HCT116 (cell line): Measurements from ENCODE around the gene CRIP1. TPM values are rescaled to one million over a fixed set of nuclear protein-coding genes. Genes with fewer than 3 reads are reported as not detected.

Experiments used
- ATAC-seq: fragments of 200-7000 bp; cut with Tn5 transposase; 2 replicates; pipeline ENCODE4 v1.9.1; 2020; ENCODE audit warnings: mild to moderate bottlenecking, moderate library complexity
- BruUV-seq: library from RNA; stranded (reverse); fragments of 400-500 nt; replicated peaks from 2 replicates; lab custom pipeline; 2021; lab: Mats Ljungman, UMichigan
- CTCF ChIA-PET: fragments of 300-600 bp; sonication (Branson Sonifier 250); formaldehyde crosslinking; loops from one replicate; lab custom pipeline; 2021; ENCODE audit warnings: antibody characterized with exemption; lab: Charles Lee
- POLR2A ChIA-PET: fragments of 300-600, 350-600 bp; sonication (Branson Sonifier 250); formaldehyde crosslinking; loops from one replicate; lab custom pipeline; 2021; ENCODE audit warnings: antibody characterized with exemption; lab: Charles Lee
- RAD21 ChIA-PET, 2 experiments: fragments of 300-600 bp; sonication (Branson Sonifier 250); formaldehyde crosslinking; loops; one replicate each; lab custom pipeline; 2023; ENCODE audit warnings: low total read pairs in 2 of 2; ENCODE audit not compliant: uncharacterized antibody in 2 of 2, unreplicated experiment in 2 of 2, low non-redundant PET in 1 of 2; lab: Charles Lee
- DNase-seq: peaks from one replicate; pipeline ENCODE4 v3.0.0-alpha.2; 2010; ENCODE audit warnings: low read depth, low spot score
- H2AFZ ChIP-seq: fragments of 200-600 bp; shearing (Covaris generic), sonication (generic); 2 replicates; pipeline ENCODE4 v1.6.1; 2017; ENCODE audit warnings: low read depth, mixed run types, mixed read lengths, antibody characterized with exemption, low read length; ENCODE audit not compliant: poor library complexity, severe bottlenecking
- H3K27ac ChIP-seq: 2 replicates; pipeline ENCODE4 v1.5.1; 2012; ENCODE audit warnings: low read depth, low read length
- H3K27me3 ChIP-seq: fragments of 200-600 bp; sonication (generic); 2 replicates; pipeline ENCODE4 v1.6.1; 2016; ENCODE audit warnings: mixed run types, low read length, mixed read lengths; ENCODE audit not compliant: insufficient read depth
- H3K36me3 ChIP-seq, 2 experiments: fragments of 200-500 bp in 1 of 2; fragments of 200-600 bp in 1 of 2; sonication (Bioruptor generic) in 1 of 2; sonication (generic) in 1 of 2; 2 replicates each; pipeline versions ENCODE4 v1.5.1 to v1.6.1; 2014 to 2016; ENCODE audit warnings: low read length in 2 of 2, inconsistent platforms in 1 of 2, mixed read lengths in 1 of 2, mixed run types in 1 of 2; ENCODE audit not compliant: insufficient read depth in 2 of 2, control insufficient read depth in 1 of 2
- H3K4me1 ChIP-seq, 2 experiments: fragments of 200-600 bp in 1 of 2; sonication (generic) in 1 of 2; 2 replicates each; pipeline versions ENCODE4 v1.5.1 to v1.6.1; 2012 to 2017; ENCODE audit warnings: low read length in 2 of 2, inconsistent platforms in 1 of 2, mild to moderate bottlenecking in 1 of 2, mixed read lengths in 1 of 2, mixed run types in 1 of 2, moderate library complexity in 1 of 2; ENCODE audit not compliant: insufficient read depth in 2 of 2, control insufficient read depth in 1 of 2
- H3K4me2 ChIP-seq: fragments of 200-600 bp; sonication (generic); 2 replicates; pipeline ENCODE4 v1.6.1; 2017; ENCODE audit warnings: mixed run types, low read length, mixed read lengths
- H3K4me3 ChIP-seq, 2 experiments: fragments of 200-600 bp in 1 of 2; sonication (generic) in 1 of 2; replicated peaks in 1 of 2; 2 replicates each; pipeline ENCODE4 v1.5.1; 2011 to 2016; ENCODE audit warnings: low read length in 2 of 2, control low read depth in 1 of 2, low read depth in 1 of 2, mild to moderate bottlenecking in 1 of 2, mixed read lengths in 1 of 2, mixed run types in 1 of 2
- H3K79me2 ChIP-seq: fragments of 200-600 bp; sonication (generic); 2 replicates; pipeline ENCODE4 v1.6.1; 2017; ENCODE audit warnings: mild to moderate bottlenecking, mixed run types, low read length, moderate library complexity, mixed read lengths; ENCODE audit not compliant: insufficient read depth
- H3K9ac ChIP-seq: fragments of 200-600 bp; sonication (generic); 2 replicates; pipeline ENCODE4 v1.6.1; 2016; ENCODE audit warnings: low read length, mixed read lengths
- H3K9me2 ChIP-seq: fragments of 200-600 bp; sonication (generic), shearing (Covaris generic); 2 replicates; pipeline ENCODE4 v1.6.1; 2017; ENCODE audit warnings: mixed run types, mild to moderate bottlenecking, moderate library complexity; ENCODE audit not compliant: insufficient read depth
- H3K9me3 ChIP-seq, 2 experiments: fragments of 200-500 bp in 1 of 2; fragments of 200-600 bp in 1 of 2; sonication (Bioruptor generic) in 1 of 2; sonication (generic) in 1 of 2; 2 replicates each; pipeline ENCODE4 v1.6.1; 2014 to 2017; ENCODE audit warnings: low read length in 2 of 2, mixed read lengths in 2 of 2, inconsistent platforms in 1 of 2, low read depth in 1 of 2, mild to moderate bottlenecking in 1 of 2, mixed run types in 1 of 2, moderate library complexity in 1 of 2; ENCODE audit not compliant: control insufficient read depth in 1 of 2, insufficient read depth in 1 of 2
- H4K20me1 ChIP-seq: fragments of 200-600 bp; sonication (generic), shearing (Covaris generic); 2 replicates; pipeline ENCODE4 v1.6.1; 2017; ENCODE audit warnings: mixed run types, mild to moderate bottlenecking, moderate library complexity; ENCODE audit not compliant: insufficient read depth
- ATF3 ChIP-seq: IDR thresholded peaks from 2 replicates; pipeline ENCODE4 v1.6.1; 2012
- ELF1 ChIP-seq: IDR thresholded peaks from 2 replicates; pipeline ENCODE4 v1.6.1; 2012; ENCODE audit warnings: low read depth, borderline replicate concordance
- FOSL1 ChIP-seq: IDR thresholded peaks from 2 replicates; pipeline ENCODE4 v1.6.1; 2012; ENCODE audit warnings: low read depth
- REST ChIP-seq: IDR thresholded peaks from 2 replicates; pipeline ENCODE4 v1.6.1; 2012; ENCODE audit warnings: low read depth
- SIN3A ChIP-seq: IDR thresholded peaks from 2 replicates; pipeline ENCODE4 v1.6.1; 2012; ENCODE audit warnings: low read depth
- SP1 ChIP-seq: IDR thresholded peaks from 2 replicates; pipeline ENCODE4 v1.6.1; 2012; ENCODE audit warnings: low read depth
- SRF ChIP-seq: IDR thresholded peaks from 2 replicates; pipeline ENCODE4 v1.6.1; 2012; ENCODE audit warnings: low read depth
- TCF7L2 ChIP-seq: IDR thresholded peaks from 2 replicates; pipeline ENCODE4 v1.7.0; 2011; ENCODE audit warnings: borderline replicate concordance, inconsistent platforms; ENCODE audit not compliant: insufficient read depth, insufficient read length; ENCODE audit errors: extremely low read depth
- ZFX ChIP-seq: fragments of 450-650 bp; IDR thresholded peaks from 2 replicates; pipeline ENCODE4 v1.6.1; 2017
- ZNF274 ChIP-seq: fragments of 200-500 bp; sonication (Bioruptor generic); IDR thresholded peaks from 2 replicates; pipeline ENCODE4 v1.6.1; 2014; ENCODE audit warnings: mild to moderate bottlenecking, low read depth, low read length, inconsistent platforms
- intact Hi-C: fragments of 100-400 bp; cut with micrococcal nuclease; formaldehyde crosslinking; loops from 2 replicates; pipeline ENCODE4 v1.10.0; 2022
- total RNA-seq: library from RNA; stranded (reverse); gene quantifications from one replicate; pipeline ENCODE4 v1.2.1, GENCODE V29; 2021; ENCODE audit not compliant: unreplicated experiment

The CRIP1 gene
- total RNA-seq, 1 experiment from 2014 or later: 260 TPM

- Histone ChIP-seq H3K9ac (no peak overlapping the region), H2AFZ (no peak overlapping the region), H4K20me1 (no peaks in the 10 kb centered on the region), H3K9me3 (no peaks in the 10 kb centered on the region), H3K79me2 (no peaks in the 10 kb centered on the region), H3K27me3 (no peaks in the 10 kb centered on the region), H3K4me2 (no peak overlapping the region), H3K9me2 (no peaks in the 10 kb centered on the region), H3K36me3 (peaks cover 7 to 10% of the 10 kb centered on the region in 2 experiments; a peak in 3 of 4 replicates), H3K4me1 (peaks cover 25 to 31% of the 10 kb centered on the region in 2 experiments), H3K4me3 (no peak overlapping the region), H3K27ac (no peak overlapping the region; the same call in 1 of the 2 replicates)
- intact Hi-C loops: no loop called here
- no TSS peak for BruUV-seq
- ChIA-PET RAD21 (no interaction called here), POLR2A (no interaction called here), CTCF (interaction anchor here (4.7 kb wide), 1 partner anchor 13 kb away, joined by 20 read pairs; no protein-coding TSS in a partner anchor)
- DNase-seq: no peak
- ATAC-seq: no peak
- TF ChIP-seq FOSL1: no peak
- no peak for TF ChIP-seq REST
- no peak for TF ChIP-seq ELF1
- TF ChIP-seq ATF3: no peak
- no peak for TF ChIP-seq ZFX
- no peak for TF ChIP-seq ZNF274
- no peak for TF ChIP-seq TCF7L2
- no peak for TF ChIP-seq SIN3A
- no peak for TF ChIP-seq SP1
- TF ChIP-seq SRF: no peak
- TF ChIP-seq, all 23 proteins: peak for 0
Measured at GRCh38 chr14:105468621-105469241, 18.0 kb upstream of the CRIP1 start.
